Iris pigment epithelial cell (primary cell): ENCODE measurements around the gene TMEM250.

ENCODE experiments used
- DNase-seq: peaks from one replicate; pipeline ENCODE4 v3.0.0-alpha.2; 2011; ENCODE audit warnings: low read depth

Gene TMEM250

DNA sequence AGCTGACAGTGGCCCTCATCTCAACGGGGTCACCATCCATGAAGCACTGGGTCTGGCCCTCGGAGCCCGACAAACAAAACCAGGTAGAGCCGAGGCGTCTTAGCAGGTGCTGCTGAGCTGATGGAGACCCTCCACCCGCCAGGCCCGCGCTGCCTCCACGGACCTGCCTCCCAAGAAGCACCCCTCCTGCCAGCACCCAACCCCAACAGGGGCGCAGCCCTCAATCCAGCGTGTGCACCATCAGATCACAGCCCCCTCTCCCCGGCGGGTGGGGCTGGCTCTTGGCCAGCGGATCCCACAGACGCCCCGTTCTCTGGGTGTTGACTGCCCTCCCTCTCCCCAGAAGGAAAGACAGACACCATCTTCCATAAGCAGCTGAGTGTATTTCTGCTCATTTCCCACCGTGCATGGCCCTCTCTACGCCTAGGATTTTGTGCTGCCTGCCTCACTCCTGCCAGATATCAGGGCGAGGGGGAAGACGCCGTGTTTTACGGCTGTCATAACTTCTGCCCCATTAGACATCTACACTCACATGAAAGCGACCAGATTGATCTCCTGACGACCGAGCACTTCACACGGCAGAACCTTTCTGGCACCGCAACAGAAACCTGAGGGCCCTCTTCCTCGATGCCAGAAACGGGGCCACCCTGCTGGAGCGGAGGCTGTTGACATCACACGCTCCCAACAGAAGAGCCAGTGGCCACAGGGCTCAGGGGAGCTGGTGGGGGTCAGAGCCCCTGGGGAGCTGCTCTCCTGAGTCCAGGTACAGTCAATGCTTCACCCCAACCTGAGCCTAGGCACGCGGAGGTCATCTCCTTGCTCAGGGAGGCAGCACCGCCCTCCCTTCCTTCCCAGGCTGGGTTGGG is 35.9 kb downstream of the TMEM250 start:
- DNase-seq, result no peak

- DNase-seq, result no peak
These were observed 36.7 kb downstream of the TMEM250 start for GRCh38 chr9:136081826-136082495.

DNA sequence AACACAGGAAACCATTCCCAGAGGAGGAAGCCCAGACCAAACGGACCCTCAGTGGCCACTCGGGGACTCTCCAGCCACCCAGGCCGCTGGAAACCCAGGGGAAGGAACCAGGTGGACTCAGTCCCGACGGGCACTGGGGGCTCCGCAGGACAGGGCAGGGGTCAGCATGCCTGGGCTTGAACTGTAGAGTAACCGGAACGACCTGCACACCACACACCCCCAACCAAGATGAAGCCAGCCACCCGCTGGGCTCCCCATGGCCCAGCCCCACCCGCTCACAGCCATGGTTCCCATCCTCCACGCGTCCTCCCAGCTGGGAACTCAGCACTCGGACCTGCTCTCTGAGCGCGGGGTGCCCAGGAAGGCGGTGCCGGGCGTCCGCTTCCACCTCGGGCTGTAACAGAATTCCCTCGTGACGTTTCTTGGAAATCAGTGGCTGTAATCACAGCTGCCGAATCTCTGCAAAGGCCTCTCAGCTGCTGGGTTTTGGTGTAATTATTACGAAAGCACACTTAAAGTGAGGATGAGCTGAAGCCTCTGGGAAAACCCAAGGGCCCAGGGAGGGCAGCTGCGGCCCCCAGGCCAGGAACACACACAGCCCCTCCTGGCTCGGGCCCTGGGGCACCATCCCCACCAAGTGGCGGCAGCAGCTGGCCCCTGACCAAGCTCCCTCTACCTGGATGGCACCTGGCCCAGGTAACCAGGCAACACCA is 37.4 kb downstream of the TMEM250 start:
- DNase-seq, result no peak

- DNase-seq, result no peak
These were observed 38.0 kb downstream of the TMEM250 start for GRCh38 chr9:136080716-136081112.

- DNase-seq, result no peak
These were observed 38.8 kb downstream of the TMEM250 start for GRCh38 chr9:136079916-136080246.

DNA sequence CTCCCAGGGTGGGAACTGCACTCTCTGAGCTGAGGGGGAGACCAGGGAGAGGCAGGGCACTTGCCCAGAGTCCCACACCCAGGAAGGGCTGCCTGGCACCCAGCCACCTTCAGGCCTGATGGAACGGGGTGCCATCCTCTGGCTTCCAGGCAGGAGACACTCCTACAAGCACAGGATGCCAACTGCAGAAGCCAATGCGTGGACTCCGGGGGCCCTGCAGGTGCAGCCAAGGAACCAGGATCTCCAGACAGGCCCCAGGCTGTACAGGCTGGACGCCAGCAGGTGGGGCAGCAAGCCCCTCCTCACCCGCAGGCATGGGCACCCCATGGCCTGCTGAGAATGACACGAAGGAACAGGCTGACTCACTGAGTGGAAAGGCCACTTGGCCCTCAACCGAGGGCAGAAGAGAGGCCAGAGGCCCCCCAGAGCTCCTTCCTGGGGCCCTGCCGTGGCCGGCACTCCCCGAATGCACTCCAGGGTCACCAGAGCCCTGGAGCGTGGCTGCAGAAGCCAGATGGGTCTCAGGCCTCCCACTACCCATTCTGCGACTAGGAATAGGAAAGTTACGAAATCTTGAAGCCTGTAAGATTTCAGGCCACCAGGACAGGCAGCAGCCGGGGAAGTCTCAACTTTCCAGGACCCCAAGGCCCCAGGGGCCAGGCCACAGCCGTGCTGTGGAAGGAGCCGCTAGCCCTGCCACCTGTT is 39.3 kb downstream of the TMEM250 start:
- no peak for DNase-seq

- no peak for DNase-seq
These were observed 40.1 kb downstream of the TMEM250 start for GRCh38 chr9:136078498-136079011.

DNA sequence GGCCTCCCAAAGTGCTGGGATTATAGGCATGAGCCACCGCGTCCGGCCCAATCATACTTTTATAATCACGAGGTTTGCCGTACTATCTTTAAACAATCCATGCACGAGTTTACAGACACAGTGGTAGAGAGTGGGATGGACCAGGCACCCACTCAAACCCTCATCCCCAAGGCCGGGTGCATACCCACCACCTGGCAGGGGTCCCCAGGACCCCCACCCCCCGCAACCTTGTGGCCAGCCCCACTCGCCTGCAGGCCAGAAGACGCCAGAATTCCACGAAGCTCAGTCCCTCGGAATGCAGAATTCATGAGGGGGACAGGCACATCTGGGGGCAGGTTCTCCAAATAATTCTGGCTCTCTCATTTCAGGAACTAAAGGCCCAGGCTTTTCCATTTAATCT is 40.7 kb downstream of the TMEM250 start:
- DNase-seq, result no peak

DNA sequence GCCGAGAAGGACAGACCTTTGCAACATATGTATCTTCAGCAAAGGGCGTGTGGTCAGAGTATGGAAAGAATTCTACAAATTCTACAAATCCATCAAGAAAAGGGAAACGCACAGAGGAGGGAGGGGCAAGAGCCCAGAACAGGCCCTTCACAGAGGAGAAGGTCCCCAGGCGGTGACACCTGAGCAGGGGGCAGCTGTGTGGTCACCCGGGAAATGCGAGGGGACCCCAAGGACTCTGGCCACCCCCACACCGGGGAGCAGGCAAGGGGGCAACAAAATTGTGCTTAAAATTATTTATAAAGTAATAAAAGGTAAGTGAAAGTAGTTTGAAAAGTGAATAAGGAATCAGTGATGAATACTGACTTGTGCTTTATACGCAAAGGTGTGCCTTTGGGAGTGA is 41.2 kb downstream of the TMEM250 start:
- DNase-seq, result no peak

- DNase-seq, result no peak
These were observed 42.6 kb downstream of the TMEM250 start for GRCh38 chr9:136075881-136076678.

GRCh38 chr9:136075134-136075841 is 43.4 kb downstream of the TMEM250 start:
- no peak for DNase-seq

DNA sequence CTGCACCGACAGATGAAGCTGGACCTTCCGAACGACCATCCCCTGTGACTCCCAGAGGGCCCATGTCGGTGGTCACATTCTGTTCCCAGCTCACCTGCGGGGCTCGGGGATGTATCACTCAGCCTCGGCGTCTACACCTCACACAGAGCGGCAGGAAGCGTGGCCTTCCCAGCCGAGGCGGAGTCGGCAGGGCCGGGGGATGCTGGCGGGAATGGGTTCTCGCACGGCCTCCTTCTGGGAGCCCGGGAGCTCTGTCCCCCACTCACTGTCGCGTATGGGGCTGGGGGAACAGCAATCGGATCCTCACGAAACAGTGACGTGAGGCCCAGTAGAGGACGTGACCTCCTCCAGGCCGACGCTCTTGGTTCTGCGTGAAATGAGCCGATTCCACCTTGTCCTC is 44.0 kb downstream of the TMEM250 start:
- DNase-seq, result no peak
